DMS153 (cell line): ENCODE data around the gene MKS1.

ENCODE experiments used
- DNase-seq: peaks from one replicate; lab custom pipeline; 2025; lab: John Stamatoyannopoulos, UW

The MKS1 gene

DNA sequence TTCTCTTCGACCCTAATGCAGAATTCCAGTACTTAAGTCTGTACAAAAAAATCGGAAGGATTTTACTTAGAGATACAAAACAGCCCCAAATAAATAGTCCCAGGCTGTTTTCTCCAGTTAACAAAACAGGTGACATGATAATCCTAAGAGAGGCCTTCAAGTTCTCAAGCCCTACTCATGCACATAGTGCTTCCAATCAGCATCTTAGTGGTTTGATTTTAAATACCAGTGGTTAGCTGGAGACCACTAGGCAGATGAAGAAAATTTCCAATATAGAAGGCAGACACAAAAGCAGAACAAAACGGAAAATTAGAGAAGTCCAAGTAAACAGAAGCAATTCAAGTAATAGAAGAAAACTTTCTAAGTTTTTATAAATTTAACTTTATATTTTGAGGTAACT, 57.5 kb downstream of the MKS1 start:
- DNase-seq = no peak

DNA sequence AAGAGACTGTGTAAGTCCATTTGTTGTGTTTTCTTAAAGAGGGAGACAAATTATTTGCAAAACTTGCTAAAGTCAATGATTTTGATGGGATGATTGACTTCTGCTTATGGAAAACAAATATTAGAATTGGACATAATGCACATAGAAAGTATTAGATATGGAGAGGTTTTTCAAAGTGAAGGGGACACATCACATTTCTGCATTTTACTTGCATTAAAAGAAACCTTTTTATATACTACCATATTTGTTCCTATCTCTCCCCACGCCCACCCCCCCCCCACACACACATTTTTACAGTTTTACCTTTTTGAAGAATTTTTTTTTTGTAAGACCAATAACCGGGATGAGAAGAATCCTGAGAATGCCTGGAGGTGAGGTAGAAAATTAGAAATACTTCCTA, 60.9 kb downstream of the MKS1 start:
- DNase-seq = no peak

- no peak for DNase-seq
Observed at GRCh38 chr17:58156839-58157803, 61.9 kb downstream of the MKS1 start.
